Measurements from ENCODE around the gene ST6GAL1. TPM values are rescaled to one million over a fixed set of nuclear protein-coding genes. Genes with fewer than 3 reads are reported as not detected.
A peak's percentile ranks its signal among the peaks of the same experiment; 100 is the strongest.
"Not testable (repeated sequence)": the region's sequence is repeated elsewhere in the genome, so short reads cannot be mapped to it uniquely, and the experiment has no call there.

Gene ST6GAL1, protein sequence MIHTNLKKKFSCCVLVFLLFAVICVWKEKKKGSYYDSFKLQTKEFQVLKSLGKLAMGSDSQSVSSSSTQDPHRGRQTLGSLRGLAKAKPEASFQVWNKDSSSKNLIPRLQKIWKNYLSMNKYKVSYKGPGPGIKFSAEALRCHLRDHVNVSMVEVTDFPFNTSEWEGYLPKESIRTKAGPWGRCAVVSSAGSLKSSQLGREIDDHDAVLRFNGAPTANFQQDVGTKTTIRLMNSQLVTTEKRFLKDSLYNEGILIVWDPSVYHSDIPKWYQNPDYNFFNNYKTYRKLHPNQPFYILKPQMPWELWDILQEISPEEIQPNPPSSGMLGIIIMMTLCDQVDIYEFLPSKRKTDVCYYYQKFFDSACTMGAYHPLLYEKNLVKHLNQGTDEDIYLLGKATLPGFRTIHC
- 100 to 1,000 TPM; 115 to 264 (median 160) TPM for total RNA-seq
- 100 to 1,000 TPM; 214 to 313 TPM for polyA plus RNA-seq
- total RNA-seq, result 245 reads per million, percentile 95 among the genes with 10 or more reads in this experiment

DNA sequence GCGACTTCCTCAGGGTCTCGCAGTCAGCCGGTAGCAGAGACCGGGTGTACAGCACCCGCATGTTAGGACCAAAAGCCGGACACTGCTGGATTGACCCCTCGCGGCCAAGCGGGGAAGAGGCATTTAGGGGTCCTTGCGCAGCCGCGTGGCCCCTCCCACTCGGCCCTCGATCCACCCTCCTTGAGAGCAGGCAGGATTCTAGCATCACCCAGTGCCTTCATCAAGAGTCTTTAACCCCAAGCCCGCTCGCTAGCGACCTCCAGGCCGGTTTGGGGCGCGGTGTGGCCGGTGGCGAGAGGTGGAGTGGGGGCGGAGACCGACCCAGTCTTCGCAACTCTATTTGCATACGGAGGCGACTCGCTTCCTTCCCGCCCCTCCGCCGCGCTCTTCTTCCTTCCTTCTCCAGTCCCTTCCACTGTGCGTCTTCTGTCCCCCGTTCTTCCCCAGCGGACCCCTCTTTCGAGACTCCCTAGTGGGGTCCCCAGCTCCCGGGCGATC is at the start of gene ST6GAL1:
TSS of gene ST6GAL1 (plus strand) at position 384 of the 498 bp plus-strand sequence. CDS start 112,178 bp downstream, outside the sequence.
- POLR2A ChIA-PET, result interaction anchor here (0.9 to 5.7 kb wide), 15 partner anchors 9 to 147 kb away, joined by 3 to 74 read pairs (median 7); partner anchors contain the start of gene EIF4A2
- ATAC-seq (peak; percentile 55), DNase-seq (peak; percentile 44 to 75 (median 61))
- Histone ChIP-seq H3K27ac (ENCODE audit: low read depth, low read length) (peak within 1 kb of the TSS; percentile 74), H3K9me3 (ENCODE audit: control insufficient read depth in 2 of 3, low read length in 3 of 3) (no peaks in the 10 kb centered on the region), H3K36me3 (ENCODE audit: control insufficient read depth in 2 of 3, insufficient read depth in 3 of 3, low read length in 3 of 3) (peaks cover 0 to 19% (median 5%) of the 10 kb centered on the region in 3 experiments), H3K27me3 (ENCODE audit: control insufficient read depth in 2 of 2, insufficient read depth in 2 of 2, low read length in 2 of 2) (no peaks in the 10 kb centered on the region), H3K4me3 (ENCODE audit: low read length) (peak within 1 kb of the TSS; percentile 79), H3K4me1 (ENCODE audit: control insufficient read depth in 2 of 2, insufficient read depth in 2 of 2, low read length in 2 of 2) (peaks cover 6 to 20% of the 10 kb centered on the region in 2 donors)
- peaks cover 0 to 2% (median 0%) of the 10 kb centered on the region in 11 donors for H3K9me3 Mint-ChIP-seq
- CTCF ChIA-PET, result interaction anchor here (0.6 to 3.8 kb wide), 6 partner anchors 70 to 127 kb away, joined by 3 to 72 read pairs (median 6); no protein-coding TSS in a partner anchor
- no peaks in the 10 kb centered on the region for H3K27me3 Mint-ChIP-seq
- H3K36me3 Mint-ChIP-seq, result peaks cover 0 to 19% (median 8%) of the 10 kb centered on the region in 5 donors
- peak within 1 kb of the TSS; percentile 89 to 100 (median 98) for H3K4me3 Mint-ChIP-seq
- H3K27ac Mint-ChIP-seq, result peak within 1 kb of the TSS; percentile 88 to 98 (median 95)
- intact Hi-C loops (cut with micrococcal nuclease), result loop anchor here (1.0 to 5.0 kb wide), 12 partner anchors 33 to 360 kb away; partner anchors contain the start of genes RPL39L (in 2 of the 2), DNAJB11 (in 1 of the 2) and EIF4A2 (in 1 of the 2)
- peaks cover 23 to 40% (median 36%) of the 10 kb centered on the region in 7 donors for H3K4me1 Mint-ChIP-seq

DNA sequence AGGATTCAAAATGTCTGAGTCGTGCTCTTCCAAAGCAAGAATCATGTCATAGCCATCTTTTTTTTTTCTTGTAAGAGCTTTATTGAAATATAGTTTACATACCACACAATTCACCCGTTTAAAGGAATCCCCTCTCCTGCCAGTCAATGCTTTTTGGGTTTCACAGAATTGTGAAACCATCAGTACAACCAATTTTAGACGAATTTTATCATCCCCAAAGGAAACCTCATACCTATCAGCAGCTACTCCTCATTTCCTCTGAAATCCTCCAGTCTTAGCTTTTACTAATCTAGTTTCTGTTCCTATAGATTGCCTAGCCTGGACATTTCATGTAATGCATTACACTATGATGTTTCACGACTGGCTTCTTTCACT is 48.2 kb upstream of the ST6GAL1 start:
- no peak overlapping the region for H3K4me3 ChIP-seq (ENCODE audit: low read length)
- Mint-ChIP-seq H3K4me3 (peak overlapping the region in 2 of 10 donors; percentile 6 to 71), H3K27me3 (peaks cover 0 to 2% (median 0%) of the 10 kb centered on the region in 5 donors), H3K9me3 (peaks cover 0 to 3% (median 0%) of the 10 kb centered on the region in 11 donors), H3K4me1 (peaks cover 15 to 50% (median 41%) of the 10 kb centered on the region in 7 donors), H3K36me3 (peaks cover 0 to 4% (median 0%) of the 10 kb centered on the region in 5 donors), H3K27ac (peak overlapping the region in 2 of 9 donors; percentile 8 to 85)
- no peaks in the 10 kb centered on the region for H3K9me3 ChIP-seq (ENCODE audit: control insufficient read depth in 2 of 3, low read length in 3 of 3)
- ATAC-seq, result no peak
- H3K36me3 ChIP-seq (ENCODE audit: control insufficient read depth in 2 of 3, insufficient read depth in 3 of 3, low read length in 3 of 3), result no peaks in the 10 kb centered on the region
- H3K4me1 ChIP-seq (ENCODE audit: control insufficient read depth in 2 of 2, insufficient read depth in 2 of 2, low read length in 2 of 2), result peaks cover 13 to 25% of the 10 kb centered on the region in 2 donors
- no peak overlapping the region for H3K27ac ChIP-seq (ENCODE audit: low read depth, low read length)
- ChIA-PET CTCF (no interaction called here), POLR2A (interaction anchor here (0.6 to 1.8 kb wide), 3 partner anchors 10 to 21 kb away, joined by 3 to 5 read pairs (median 4); no protein-coding TSS in a partner anchor)
- intact Hi-C loops (cut with micrococcal nuclease), result loop anchor here in 1 of 2 donors (2.0 kb wide), 2 partner anchors 27 to 29 kb away; no protein-coding TSS in a partner anchor
- DNase-seq, result no peak
- no peaks in the 10 kb centered on the region for H3K27me3 ChIP-seq (ENCODE audit: control insufficient read depth in 2 of 2, insufficient read depth in 2 of 2, low read length in 2 of 2)

DNA sequence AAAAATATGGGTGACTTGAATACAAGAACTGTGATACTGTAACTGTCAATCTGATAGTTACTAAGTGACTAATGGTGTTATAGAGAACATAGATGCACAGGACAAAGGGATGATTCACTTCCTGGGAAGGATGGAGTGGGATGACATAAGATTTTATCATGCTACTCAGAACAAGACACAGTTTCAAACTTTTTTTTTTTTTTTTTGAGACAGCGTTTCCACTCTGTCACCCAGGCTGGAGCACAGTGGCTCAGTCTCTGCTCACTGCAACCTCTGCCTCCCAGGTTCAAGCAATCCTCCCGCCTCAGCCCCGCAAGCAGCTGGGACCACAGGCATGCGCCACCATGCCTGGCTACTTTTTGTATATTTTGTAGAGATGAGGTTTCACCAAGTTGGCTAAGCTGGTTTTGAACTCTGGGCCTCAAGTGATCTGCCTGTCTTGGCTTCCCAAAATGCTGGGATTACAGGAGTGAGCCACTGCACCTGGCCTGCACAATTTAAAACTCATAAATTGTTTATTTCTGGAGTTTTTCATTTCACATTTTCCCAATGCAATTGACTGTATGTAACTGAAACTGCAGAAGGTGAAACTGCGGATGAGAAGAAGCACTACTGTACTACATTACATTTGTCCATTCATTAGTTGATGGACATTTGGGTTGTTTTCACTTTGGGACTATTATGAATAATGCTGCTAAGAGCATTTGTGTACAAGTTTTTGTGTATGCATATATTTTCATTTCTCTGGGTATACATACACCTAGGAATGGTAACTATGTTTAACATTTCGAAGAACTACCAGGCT is 47.2 kb upstream of the ST6GAL1 start:
- Mint-ChIP-seq H3K27ac (peak overlapping the region in 3 of 9 donors; percentile 47 to 64 (median 54)), H3K4me1 (peaks cover 15 to 50% (median 41%) of the 10 kb centered on the region in 7 donors), H3K27me3 (peaks cover 0 to 2% (median 0%) of the 10 kb centered on the region in 5 donors), H3K9me3 (peaks cover 0 to 3% (median 0%) of the 10 kb centered on the region in 11 donors), H3K36me3 (peaks cover 0 to 1% (median 0%) of the 10 kb centered on the region in 5 donors), H3K4me3 (peak overlapping the region in 2 of 10 donors; percentile 37 to 49)
- Histone ChIP-seq H3K36me3 (ENCODE audit: control insufficient read depth in 2 of 3, insufficient read depth in 3 of 3, low read length in 3 of 3) (no peaks in the 10 kb centered on the region), H3K9me3 (ENCODE audit: control insufficient read depth in 2 of 3, low read length in 3 of 3) (no peaks in the 10 kb centered on the region), H3K27ac (ENCODE audit: low read depth, low read length) (no peak overlapping the region), H3K4me3 (ENCODE audit: low read length) (no peak overlapping the region), H3K4me1 (ENCODE audit: control insufficient read depth in 2 of 2, insufficient read depth in 2 of 2, low read length in 2 of 2) (peaks cover 13 to 25% of the 10 kb centered on the region in 2 donors), H3K27me3 (ENCODE audit: control insufficient read depth in 2 of 2, insufficient read depth in 2 of 2, low read length in 2 of 2) (no peaks in the 10 kb centered on the region)
- POLR2A ChIA-PET, result interaction anchor here (1.8 kb wide), 1 partner anchor 22 kb away, joined by 5 read pairs; no protein-coding TSS in a partner anchor
- intact Hi-C loops (cut with micrococcal nuclease), result loop anchor here in 1 of 2 donors (1.0 to 2.0 kb wide), 3 partner anchors 26 to 49 kb away; no protein-coding TSS in a partner anchor
- ATAC-seq (peak; percentile 45), DNase-seq (peak in 1 of 9 donors; percentile 64)
- CTCF ChIA-PET, result no interaction called here

DNA sequence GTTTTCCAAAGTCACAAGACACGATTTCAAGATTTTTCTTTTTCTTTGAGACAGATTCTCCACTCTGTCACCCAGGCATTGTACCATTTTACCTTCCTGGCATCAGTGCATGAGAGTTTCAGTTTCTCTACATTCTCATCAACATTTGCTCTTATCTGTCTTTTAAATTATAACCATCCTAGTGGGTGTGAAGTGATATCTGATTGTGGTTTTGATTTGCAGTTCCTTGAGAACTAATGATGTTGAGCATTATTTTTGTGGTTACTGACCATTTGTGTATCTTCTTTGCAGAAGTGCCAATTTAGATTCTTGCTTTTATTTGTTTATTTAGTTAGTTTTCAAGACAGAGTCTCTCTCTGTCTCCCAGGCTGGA is 46.7 kb upstream of the ST6GAL1 start:
- peak; percentile 55 for ATAC-seq
- Mint-ChIP-seq H3K9me3 (peaks cover 0 to 3% (median 0%) of the 10 kb centered on the region in 11 donors), H3K36me3 (peaks cover 0 to 1% (median 0%) of the 10 kb centered on the region in 5 donors), H3K27ac (peak overlapping the region in 2 of 9 donors; percentile 54 to 64), H3K4me1 (peaks cover 15 to 52% (median 43%) of the 10 kb centered on the region in 7 donors), H3K27me3 (peaks cover 0 to 5% (median 0%) of the 10 kb centered on the region in 5 donors), H3K4me3 (peak overlapping the region in 2 of 10 donors; percentile 37 to 49)
- Histone ChIP-seq H3K27ac (ENCODE audit: low read depth, low read length) (no peak overlapping the region), H3K9me3 (ENCODE audit: control insufficient read depth in 2 of 3, low read length in 3 of 3) (no peaks in the 10 kb centered on the region), H3K27me3 (ENCODE audit: control insufficient read depth in 2 of 2, insufficient read depth in 2 of 2, low read length in 2 of 2) (no peaks in the 10 kb centered on the region), H3K36me3 (ENCODE audit: control insufficient read depth in 2 of 3, insufficient read depth in 3 of 3, low read length in 3 of 3) (no peaks in the 10 kb centered on the region), H3K4me1 (ENCODE audit: control insufficient read depth in 2 of 2, insufficient read depth in 2 of 2, low read length in 2 of 2) (peaks cover 13 to 25% of the 10 kb centered on the region in 2 donors), H3K4me3 (ENCODE audit: low read length) (no peak overlapping the region)
- DNase-seq, result no peak
- ChIA-PET CTCF (no interaction called here), POLR2A (no interaction called here)
- intact Hi-C loops (cut with micrococcal nuclease), result loop anchor here in 1 of 2 donors (1.0 to 2.0 kb wide), 3 partner anchors 25 to 49 kb away; no protein-coding TSS in a partner anchor

DNA sequence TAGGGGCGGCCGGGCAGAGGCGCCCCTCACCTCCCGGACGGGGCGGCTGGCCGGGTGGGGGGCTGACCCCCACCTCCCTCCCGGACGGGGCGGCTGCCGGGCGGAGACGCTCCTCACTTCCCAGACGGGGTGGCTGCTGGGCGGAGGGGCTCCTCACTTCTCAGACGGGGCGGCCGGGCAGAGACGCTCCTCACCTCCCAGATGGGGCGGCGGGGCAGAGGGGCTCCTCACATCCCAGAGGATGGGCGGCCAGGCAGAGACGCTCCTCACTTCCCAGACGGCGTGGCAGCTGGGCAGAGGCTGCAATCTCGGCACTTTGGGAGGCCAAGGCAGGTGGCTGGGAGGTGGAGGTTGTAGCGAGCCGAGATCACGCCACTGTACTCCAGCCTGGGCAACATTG is 45.5 kb upstream of the ST6GAL1 start:
- H3K27ac ChIP-seq (ENCODE audit: low read depth, low read length); CTCF ChIA-PET; H3K27ac Mint-ChIP-seq; H3K4me3 Mint-ChIP-seq; H3K27me3 Mint-ChIP-seq; H3K36me3 ChIP-seq (ENCODE audit: control insufficient read depth in 2 of 3, insufficient read depth in 3 of 3, low read length in 3 of 3); POLR2A ChIA-PET; H3K9me3 Mint-ChIP-seq; ATAC-seq; H3K27me3 ChIP-seq (ENCODE audit: control insufficient read depth in 2 of 2, insufficient read depth in 2 of 2, low read length in 2 of 2); H3K4me3 ChIP-seq (ENCODE audit: low read length); H3K9me3 ChIP-seq (ENCODE audit: control insufficient read depth in 2 of 3, low read length in 3 of 3); DNase-seq; intact Hi-C loops (cut with micrococcal nuclease); H3K36me3 Mint-ChIP-seq: not testable (repeated sequence)
- peaks cover 12 to 17% of the 10 kb centered on the region in 2 donors for H3K4me1 ChIP-seq (ENCODE audit: control insufficient read depth in 2 of 2, insufficient read depth in 2 of 2, low read length in 2 of 2)
- peaks cover 15 to 50% (median 37%) of the 10 kb centered on the region in 7 donors for H3K4me1 Mint-ChIP-seq
